H1 (cell line): ENCODE data around the gene ADIPOR2. TPM values are rescaled to one million over a fixed set of nuclear protein-coding genes. Genes with fewer than 3 reads are reported as not detected.

ENCODE experiments used
- CTCF ChIA-PET: fragments of 300-600 bp; sonication (Branson Sonifier 250); formaldehyde crosslinking; loops from one replicate; lab custom pipeline; 2021; ENCODE audit not compliant: partially characterized antibody; lab: Charles Lee
- POLR2A ChIA-PET: fragments of 300-600 bp; sonication (Branson Sonifier 250); formaldehyde crosslinking; loops from one replicate; lab custom pipeline; 2021; ENCODE audit warnings: inconsistent platforms; ENCODE audit not compliant: partially characterized antibody; lab: Charles Lee
- DNase-seq, 2 experiments: peaks; one replicate each; pipeline versions ENCODE4 v3.0.0 to v3.0.0-alpha.2; 2010 to 2022; ENCODE audit warnings: low spot score in 2 of 2, low read depth in 1 of 2, mixed read lengths in 1 of 2
- FAIRE-seq: peaks from 2 replicates; lab custom pipeline; 2011; peaks lifted over from hg19 to GRCh38; lab: Jason Lieb, UNC
- H2AFZ ChIP-seq: 2 replicates; pipeline ENCODE4 v1.8.1; 2012; ENCODE audit warnings: low read length, inconsistent platforms
- H2AK5ac ChIP-seq: 2 replicates; pipeline ENCODE4 v1.6.1; 2013; ENCODE audit warnings: low read depth, low read length
- H2BK120ac ChIP-seq: replicated peaks from 2 replicates; pipeline ENCODE3; 2013; ENCODE audit warnings: low read depth, low read length, inconsistent platforms
- H2BK12ac ChIP-seq: 2 replicates; pipeline ENCODE4 v1.6.1; 2013; ENCODE audit warnings: low read depth, low read length
- H2BK15ac ChIP-seq: 2 replicates; pipeline ENCODE4 v1.6.1; 2013; ENCODE audit warnings: low read length
- H2BK20ac ChIP-seq: 2 replicates; pipeline ENCODE4 v1.6.1; 2013; ENCODE audit warnings: low read length
- H2BK5ac ChIP-seq: 2 replicates; pipeline ENCODE4 v1.6.1; 2013; ENCODE audit warnings: low read depth, low read length
- H3K14ac ChIP-seq: 2 replicates; pipeline ENCODE4 v1.6.1; 2013; ENCODE audit warnings: inconsistent platforms; ENCODE audit not compliant: insufficient read length
- H3K18ac ChIP-seq: 2 replicates; pipeline ENCODE4 v1.6.1; 2013; ENCODE audit warnings: low read length; ENCODE audit errors: extremely low read depth
- H3K23ac ChIP-seq: 2 replicates; pipeline ENCODE4 v1.6.1; 2013; ENCODE audit warnings: inconsistent platforms; ENCODE audit not compliant: insufficient read length
- H3K23me2 ChIP-seq: 2 replicates; pipeline ENCODE4 v1.6.1; 2013; ENCODE audit warnings: low read depth, low read length
- H3K27ac ChIP-seq: 2 replicates; pipeline ENCODE4 v1.6.1; 2011; ENCODE audit warnings: low read depth, low read length, inconsistent platforms
- H3K27me3 ChIP-seq, 4 experiments: replicated peaks in 1 of 4; 1 replicate in 1 of 4; 2 replicates in 3 of 4; pipeline versions ENCODE4 v1.6.1 to v1.8.1; 2011 to 2013; ENCODE audit warnings: low read length in 3 of 4, mild to moderate bottlenecking in 3 of 4, inconsistent platforms in 2 of 4, mixed read lengths in 2 of 4, moderate library complexity in 1 of 4; ENCODE audit not compliant: control insufficient read depth in 3 of 4, insufficient read depth in 3 of 4; ENCODE audit errors: extremely low read depth in 1 of 4
- H3K36me3 ChIP-seq, 4 experiments: 2 replicates each; pipeline versions ENCODE4 v1.6.1 to v1.8.1; 2011 to 2013; ENCODE audit warnings: mild to moderate bottlenecking in 4 of 4, low read length in 3 of 4, moderate library complexity in 2 of 4, control low read depth in 1 of 4, inconsistent platforms in 1 of 4; ENCODE audit not compliant: insufficient read depth in 4 of 4, control insufficient read depth in 2 of 4
- H3K4ac ChIP-seq: replicated peaks from 2 replicates; pipeline ENCODE3; 2013; ENCODE audit warnings: low read length, low read depth, mixed read lengths, inconsistent platforms; ENCODE audit not compliant: insufficient read length
- H3K4me1 ChIP-seq, 4 experiments: replicated peaks in 1 of 4; 1 replicate in 1 of 4; 2 replicates in 3 of 4; pipeline versions ENCODE4 v1.6.1 to v1.8.1; 2011 to 2013; ENCODE audit warnings: low read length in 3 of 4, inconsistent platforms in 2 of 4, mixed read lengths in 1 of 4; ENCODE audit not compliant: insufficient read depth in 4 of 4, control insufficient read depth in 3 of 4
- H3K4me2 ChIP-seq, 2 experiments: 2 replicates each; pipeline versions ENCODE4 v1.6.1 to v1.8.1; 2011 to 2013; ENCODE audit warnings: low read depth in 2 of 2, low read length in 2 of 2, control low read depth in 1 of 2, inconsistent platforms in 1 of 2, mild to moderate bottlenecking in 1 of 2; ENCODE audit not compliant: insufficient read depth in 1 of 2
- H3K4me3 ChIP-seq, 4 experiments: fragments of 200-600, 300-600 bp in 1 of 4; sonication (generic), shearing (Covaris generic), sonication (Bioruptor Twin) in 1 of 4; 2 replicates each; pipeline versions ENCODE4 v1.5.1 to v1.8.1; 2011 to 2016; ENCODE audit warnings: low read length in 4 of 4, low read depth in 3 of 4, control low read depth in 2 of 4, inconsistent platforms in 2 of 4, mild to moderate bottlenecking in 2 of 4, mixed read lengths in 1 of 4, moderate library complexity in 1 of 4; ENCODE audit not compliant: insufficient read depth in 2 of 4; ENCODE audit errors: extremely low read depth in 1 of 4
- H3K56ac ChIP-seq: replicated peaks from 2 replicates; pipeline ENCODE3; 2013; ENCODE audit warnings: low read depth, mild to moderate bottlenecking, mixed read lengths, low read length, inconsistent platforms; ENCODE audit not compliant: insufficient read length
- H3K79me1 ChIP-seq: 2 replicates; pipeline ENCODE4 v1.6.1; 2013; ENCODE audit warnings: low read depth, low read length, control low read depth
- H3K79me2 ChIP-seq, 2 experiments: 2 replicates each; pipeline versions ENCODE4 v1.6.1 to v1.8.1; 2012 to 2013; ENCODE audit warnings: low read length in 2 of 2, mild to moderate bottlenecking in 2 of 2, inconsistent platforms in 1 of 2; ENCODE audit not compliant: insufficient read depth in 2 of 2, control insufficient read depth in 1 of 2
- H3K9ac ChIP-seq, 4 experiments: replicated peaks in 1 of 4; 1 replicate in 1 of 4; 2 replicates in 3 of 4; pipeline versions ENCODE4 v1.6.1 to v1.8.1; 2011 to 2013; ENCODE audit warnings: low read depth in 3 of 4, low read length in 3 of 4, control low read depth in 2 of 4, mild to moderate bottlenecking in 2 of 4, moderate library complexity in 2 of 4, inconsistent platforms in 1 of 4; ENCODE audit errors: extremely low read depth in 1 of 4
- H3K9me3 ChIP-seq, 2 experiments: 2 replicates each; pipeline versions ENCODE4 v1.6.1 to v1.8.1; 2012 to 2013; ENCODE audit warnings: mild to moderate bottlenecking in 2 of 2, moderate library complexity in 2 of 2, control low read depth in 1 of 2, inconsistent platforms in 1 of 2, low read depth in 1 of 2, low read length in 1 of 2, mixed read lengths in 1 of 2; ENCODE audit not compliant: insufficient read depth in 2 of 2
- H4K20me1 ChIP-seq, 2 experiments: replicated peaks in 1 of 2; 2 replicates each; pipeline versions ENCODE3 to v1.8.1; 2011 to 2013; ENCODE audit warnings: inconsistent platforms in 2 of 2, low read length in 2 of 2, mild to moderate bottlenecking in 1 of 2; ENCODE audit not compliant: insufficient read depth in 2 of 2, control insufficient read depth in 1 of 2
- H4K5ac ChIP-seq: 2 replicates; pipeline ENCODE4 v1.6.1; 2013; ENCODE audit warnings: low read length, low read depth, mixed read lengths, inconsistent platforms; ENCODE audit not compliant: insufficient read length
- H4K8ac ChIP-seq: 2 replicates; pipeline ENCODE4 v1.8.0; 2013; ENCODE audit warnings: mild to moderate bottlenecking, moderate library complexity, low read length, inconsistent platforms; ENCODE audit not compliant: insufficient read depth; ENCODE audit errors: extremely low read depth
- H4K91ac ChIP-seq: replicated peaks from 2 replicates; pipeline ENCODE3; 2013; ENCODE audit warnings: low read length, mixed read lengths, inconsistent platforms; ENCODE audit not compliant: insufficient read length
- CEBPB ChIP-seq: IDR thresholded peaks from 2 replicates; pipeline ENCODE4 v1.6.1; 2012; ENCODE audit warnings: low read depth, low read length
- CHD1 ChIP-seq: IDR thresholded peaks from 2 replicates; pipeline ENCODE4 v1.6.1; 2012; ENCODE audit warnings: low read depth, low read length, improper control_type of control experiment
- CHD2 ChIP-seq: IDR thresholded peaks from 2 replicates; pipeline ENCODE4 v1.6.1; 2012; ENCODE audit warnings: low read length, improper control_type of control experiment
- CTBP2 ChIP-seq: IDR thresholded peaks from 2 replicates; pipeline ENCODE4 v1.7.0; 2011; ENCODE audit warnings: borderline replicate concordance, mild to moderate bottlenecking, moderate library complexity, mixed read lengths, low read length; ENCODE audit not compliant: insufficient read depth, insufficient read length
- EGR1 ChIP-seq: IDR thresholded peaks from 2 replicates; pipeline ENCODE4 v1.6.1; 2011; ENCODE audit warnings: low read depth, low read length, borderline replicate concordance
- FOSL1 ChIP-seq: IDR thresholded peaks from 2 replicates; pipeline ENCODE4 v1.6.1; 2011; ENCODE audit warnings: mild to moderate bottlenecking, low read depth, low read length, moderate library complexity; ENCODE audit not compliant: insufficient read depth
- GTF2F1 ChIP-seq: IDR thresholded peaks from 2 replicates; pipeline ENCODE4 v1.6.1; 2012; ENCODE audit warnings: low read depth, low read length, improper control_type of control experiment, borderline replicate concordance
- MAFK ChIP-seq: IDR thresholded peaks from 2 replicates; pipeline ENCODE4 v1.6.1; 2012; ENCODE audit warnings: low read depth, mild to moderate bottlenecking, improper control_type of control experiment, low read length
- NRF1 ChIP-seq: IDR thresholded peaks from 2 replicates; pipeline ENCODE4 v1.6.1; 2011; ENCODE audit warnings: mild to moderate bottlenecking, low read depth, low read length, improper control_type of control experiment
- POLR2A ChIP-seq, 2 experiments: IDR thresholded peaks; 1 replicate in 1 of 2; 2 replicates in 1 of 2; pipeline ENCODE4 v1.6.1; 2011; ENCODE audit warnings: low read depth in 2 of 2, low read length in 2 of 2, mild to moderate bottlenecking in 2 of 2; ENCODE audit errors: control extremely low read depth in 1 of 2
- POLR2AphosphoS5 ChIP-seq: IDR thresholded peaks from 2 replicates; pipeline ENCODE4 v1.6.1; 2011; ENCODE audit warnings: low read depth, low read length
- RFX5 ChIP-seq: IDR thresholded peaks from 2 replicates; pipeline ENCODE4 v1.6.1; 2011; ENCODE audit warnings: low read depth, low read length, improper control_type of control experiment, borderline replicate concordance
- RNF2 ChIP-seq: fragments of 200-900, 300-1000 bp; sonication (generic); IDR thresholded peaks from 2 replicates; pipeline ENCODE4 v1.7.1; 2016; ENCODE audit warnings: borderline replicate concordance, low read depth, mild to moderate bottlenecking, antibody characterized with exemption, low read length; ENCODE audit not compliant: poor library complexity, severe bottlenecking; ENCODE audit errors: missing control alignments
- SRF ChIP-seq: IDR thresholded peaks from 2 replicates; pipeline ENCODE4 v1.6.1; 2011; ENCODE audit warnings: mild to moderate bottlenecking, low read depth, low read length, moderate library complexity
- TAF7 ChIP-seq: optimal IDR thresholded peaks from 2 replicates; pipeline ENCODE3; 2011; ENCODE audit warnings: low read depth, mild to moderate bottlenecking, inconsistent platforms, low read length, moderate library complexity, borderline replicate concordance
- WGBS, 2 experiments: shearing (Covaris generic) in 1 of 2; methylation state at CpG; one replicate each; pipeline versions ENCODE4 v1.1.6 to v1.1.7; 2013 to 2015; ENCODE audit warnings: low lambda C conversion rate in 2 of 2, mixed read lengths in 2 of 2, inconsistent platforms in 1 of 2, low coverage in 1 of 2, missing lambda C conversion rate in 1 of 2; ENCODE audit not compliant: insufficient replicate concordance in 2 of 2, insufficient coverage in 1 of 2, insufficient read length in 1 of 2; ENCODE audit errors: extremely low coverage in 1 of 2, missing lambda C conversion rate in 1 of 2; 5-methylcytosine and 5-hydroxymethylcytosine counted together
- polyA plus RNA-seq, 7 experiments: library from polyadenylated mRNA; depleted of rRNA in 3 of 7; stranded (reverse) in 5 of 7; unstranded in 2 of 7; fragments of >200 nt in 5 of 7; fragments of 200-250 nt in 2 of 7; gene quantifications; 1 replicate in 5 of 7; 2 replicates in 1 of 7; 4 replicates in 1 of 7; pipeline versions ENCODE4 v1.2.1 to v1.2.3, GENCODE V29; 2011 to 2013; ENCODE audit warnings: missing spikeins in 2 of 7, mixed read lengths in 2 of 7
- total RNA-seq: library from RNA; stranded (reverse); fragmentation: NEBNext Ultra II Directional; extraction: Animal tissue kit (Norgen Biotek cat#: 25700); gene quantifications from 2 replicates; pipeline ENCODE4 v1.2.1, GENCODE V29; 2021

The ADIPOR2 gene
- total and polyA plus RNA-seq, 2 of the 8 experiments (the other 6 are each of a cell fraction or from before 2014, with no cell fraction given), result 17.5 to 50.8 TPM

GRCh38 chr12:1790444-1790843 is 99.6 kb downstream of the ADIPOR2 start:
- Histone ChIP-seq H2BK120ac (no peak overlapping the region), H3K4me1 (peaks cover 0 to 6% (median 2%) of the 10 kb centered on the region in 4 experiments; a peak in 4 of 7 replicates), H4K91ac (no peak overlapping the region), H2AFZ (no peak overlapping the region), H2BK5ac (no peak overlapping the region; the same call in 1 of the 2 replicates), H3K27ac (no peak overlapping the region), H3K79me2 (no peaks in the 10 kb centered on the region), H2BK15ac (no peak overlapping the region), H3K23me2 (no peaks in the 10 kb centered on the region), H2BK12ac (no peak overlapping the region), H2AK5ac (no peak overlapping the region), H3K27me3 (no peaks in the 10 kb centered on the region), H3K56ac (no peak overlapping the region), H3K18ac (no peak overlapping the region), H4K8ac (no peak overlapping the region), H3K4ac (no peak overlapping the region), H3K14ac (no peak overlapping the region), H4K5ac (no peak overlapping the region), H3K23ac (no peak overlapping the region), H3K4me2 (no peak overlapping the region), H3K4me3 (no peak overlapping the region), H3K36me3 (peaks cover 0 to 12% (median 8%) of the 10 kb centered on the region in 4 experiments; a peak in 5 of 8 replicates), H2BK20ac (no peak overlapping the region), H3K79me1 (no peaks in the 10 kb centered on the region; the same call in 1 of the 2 replicates), H4K20me1 (peaks cover 3 to 4% of the 10 kb centered on the region in 2 experiments), H3K9ac (no peak overlapping the region), H3K9me3 (no peaks in the 10 kb centered on the region)
- no peak for FAIRE-seq
- TF ChIP-seq TAF7 (no peak), SRF (no peak), GTF2F1 (no peak), CTBP2 (no peak), EGR1 (no peak), RFX5 (no peak), POLR2AphosphoS5 (no peak), CEBPB (no peak), CHD2 (no peak), RNF2 (no peak), NRF1 (no peak), POLR2A (IDR thresholded peaks at IDR 0.05; ENCODE audit: control extremely low read depth in 1 of 2, low read depth in 2 of 2, low read length in 2 of 2) (no peak), CHD1 (no peak), FOSL1 (no peak), MAFK (no peak)
- ChIA-PET POLR2A (interaction anchor here (0.6 to 2.2 kb wide), 5 partner anchors 99 to 147 kb away, joined by 3 to 8 read pairs (median 4); partner anchors contain the start of gene ADIPOR2), CTCF (interaction anchor here (0.6 to 14.3 kb wide), 46 partner anchors 8 to 1641 kb away, joined by 3 to 265 read pairs (median 4); no protein-coding TSS in a partner anchor)
- DNase-seq, result no peak
- 89% methylated on average over 7 of the region's 7 CpGs; no CpG with 5 or more reads in 1 of the 2 experiments for WGBS, 2 experiments
